WI38 (cell line): ENCODE data around the gene MRGPRG.

Source experiments
- H3K4me3 ChIP-seq: 2 replicates; pipeline ENCODE4 v1.5.1; 2011; ENCODE audit warnings: low read depth, mild to moderate bottlenecking, control low read depth, low read length
- TF ChIP-seq, protein P1 (sequence below): IDR thresholded peaks from 2 replicates; pipeline ENCODE4 v1.5.1; 2012; ENCODE audit warnings: low read depth, mild to moderate bottlenecking, control low read depth, low read length

Gene MRGPRG

DNA sequence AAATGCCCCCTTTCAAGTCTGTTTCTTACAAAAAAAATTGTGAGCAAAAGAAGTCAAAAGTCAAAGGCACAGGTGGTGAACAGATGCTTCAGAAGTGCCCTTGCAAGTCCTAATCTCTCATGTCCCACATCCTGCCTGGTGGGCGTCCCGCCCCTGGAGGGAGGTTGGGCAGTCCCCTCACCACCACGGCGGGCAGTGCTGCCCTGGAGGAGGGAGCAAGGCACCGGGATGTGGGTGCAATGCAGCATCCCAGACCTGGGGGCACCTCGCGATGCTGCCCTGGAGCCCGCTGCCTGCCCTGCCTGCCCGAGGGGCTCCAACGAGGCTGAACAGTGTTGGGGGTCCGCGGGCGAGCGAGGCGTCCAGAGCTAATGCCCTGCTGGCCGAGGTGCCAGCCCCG, 15.9 kb downstream of the MRGPRG start:
- TF ChIP-seq, protein P1, sequence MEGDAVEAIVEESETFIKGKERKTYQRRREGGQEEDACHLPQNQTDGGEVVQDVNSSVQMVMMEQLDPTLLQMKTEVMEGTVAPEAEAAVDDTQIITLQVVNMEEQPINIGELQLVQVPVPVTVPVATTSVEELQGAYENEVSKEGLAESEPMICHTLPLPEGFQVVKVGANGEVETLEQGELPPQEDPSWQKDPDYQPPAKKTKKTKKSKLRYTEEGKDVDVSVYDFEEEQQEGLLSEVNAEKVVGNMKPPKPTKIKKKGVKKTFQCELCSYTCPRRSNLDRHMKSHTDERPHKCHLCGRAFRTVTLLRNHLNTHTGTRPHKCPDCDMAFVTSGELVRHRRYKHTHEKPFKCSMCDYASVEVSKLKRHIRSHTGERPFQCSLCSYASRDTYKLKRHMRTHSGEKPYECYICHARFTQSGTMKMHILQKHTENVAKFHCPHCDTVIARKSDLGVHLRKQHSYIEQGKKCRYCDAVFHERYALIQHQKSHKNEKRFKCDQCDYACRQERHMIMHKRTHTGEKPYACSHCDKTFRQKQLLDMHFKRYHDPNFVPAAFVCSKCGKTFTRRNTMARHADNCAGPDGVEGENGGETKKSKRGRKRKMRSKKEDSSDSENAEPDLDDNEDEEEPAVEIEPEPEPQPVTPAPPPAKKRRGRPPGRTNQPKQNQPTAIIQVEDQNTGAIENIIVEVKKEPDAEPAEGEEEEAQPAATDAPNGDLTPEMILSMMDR: no peak
- no peak overlapping the region for H3K4me3 ChIP-seq

DNA sequence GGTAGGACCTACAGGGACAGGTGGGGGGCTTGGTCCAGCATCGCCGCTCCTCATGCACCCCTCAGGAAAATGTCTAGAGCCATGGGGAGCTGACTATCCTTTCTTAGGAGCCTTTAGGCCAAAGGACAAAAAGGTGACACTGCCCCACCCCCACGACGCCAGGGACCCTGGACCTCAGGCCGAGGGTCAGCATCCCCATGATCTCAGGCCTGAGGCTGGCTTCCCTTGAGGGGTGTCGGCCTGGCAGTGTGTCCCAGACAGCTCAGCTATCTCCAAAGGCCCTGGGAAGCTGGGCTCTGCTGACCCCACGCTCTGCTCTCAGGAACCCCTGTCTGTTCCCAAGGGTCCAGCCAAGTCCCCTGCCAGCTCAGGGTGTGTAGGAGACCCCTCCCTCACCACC, 16.3 kb downstream of the MRGPRG start:
- no peak overlapping the region for H3K4me3 ChIP-seq
- TF ChIP-seq, protein P1: no peak

DNA sequence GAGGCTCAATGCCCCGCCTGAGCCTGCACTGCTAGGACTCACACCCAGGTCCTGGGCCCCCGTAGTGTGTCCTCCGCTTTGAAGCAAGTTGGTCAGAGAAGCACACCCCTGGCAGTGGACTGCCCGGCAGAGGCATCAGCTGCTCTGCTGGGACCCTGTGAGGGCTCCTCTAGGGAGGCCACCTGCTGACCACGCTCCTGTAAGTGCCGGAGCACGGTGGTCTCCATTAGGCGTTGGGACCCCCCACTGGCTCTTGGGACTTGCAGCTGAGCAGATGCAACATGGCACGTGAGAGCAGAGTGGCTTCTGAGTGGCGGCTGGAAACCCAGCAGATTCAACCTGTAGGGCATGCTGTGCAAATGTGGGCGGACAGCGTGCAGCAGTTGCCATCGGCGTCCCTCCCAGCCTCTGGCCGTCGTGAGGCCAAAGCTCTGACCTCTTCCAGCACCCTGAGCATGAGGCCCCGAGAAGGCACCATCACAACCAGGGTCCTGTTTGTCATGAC, 16.9 kb downstream of the MRGPRG start:
- H3K4me3 ChIP-seq: no peak overlapping the region
- TF ChIP-seq, protein P1: no peak

DNA sequence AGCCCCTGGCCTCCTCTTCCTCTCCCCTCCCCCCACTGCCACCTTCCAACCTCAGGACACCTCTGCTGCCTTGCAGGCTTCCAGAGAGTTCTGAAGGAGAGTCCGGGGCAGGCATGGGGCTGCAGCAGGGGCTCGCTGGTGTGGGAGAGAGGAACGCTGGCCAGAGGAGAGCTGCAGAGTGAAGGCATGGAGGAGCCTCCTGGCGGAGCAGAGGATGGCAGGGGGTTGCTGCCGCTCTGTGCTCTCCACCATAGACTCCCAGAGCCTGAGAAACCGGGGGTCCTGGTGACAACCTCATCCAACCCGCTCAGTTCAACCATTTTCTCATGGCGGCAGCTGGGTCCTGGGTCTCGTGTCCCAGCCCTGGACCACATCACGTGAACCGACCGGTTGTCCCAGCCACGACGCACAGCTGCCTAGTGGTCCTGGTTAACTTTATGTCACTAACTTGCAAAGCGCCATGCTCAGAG, 17.5 kb downstream of the MRGPRG start:
- H3K4me3 ChIP-seq: no peak overlapping the region
- TF ChIP-seq, protein P1: no peak

DNA sequence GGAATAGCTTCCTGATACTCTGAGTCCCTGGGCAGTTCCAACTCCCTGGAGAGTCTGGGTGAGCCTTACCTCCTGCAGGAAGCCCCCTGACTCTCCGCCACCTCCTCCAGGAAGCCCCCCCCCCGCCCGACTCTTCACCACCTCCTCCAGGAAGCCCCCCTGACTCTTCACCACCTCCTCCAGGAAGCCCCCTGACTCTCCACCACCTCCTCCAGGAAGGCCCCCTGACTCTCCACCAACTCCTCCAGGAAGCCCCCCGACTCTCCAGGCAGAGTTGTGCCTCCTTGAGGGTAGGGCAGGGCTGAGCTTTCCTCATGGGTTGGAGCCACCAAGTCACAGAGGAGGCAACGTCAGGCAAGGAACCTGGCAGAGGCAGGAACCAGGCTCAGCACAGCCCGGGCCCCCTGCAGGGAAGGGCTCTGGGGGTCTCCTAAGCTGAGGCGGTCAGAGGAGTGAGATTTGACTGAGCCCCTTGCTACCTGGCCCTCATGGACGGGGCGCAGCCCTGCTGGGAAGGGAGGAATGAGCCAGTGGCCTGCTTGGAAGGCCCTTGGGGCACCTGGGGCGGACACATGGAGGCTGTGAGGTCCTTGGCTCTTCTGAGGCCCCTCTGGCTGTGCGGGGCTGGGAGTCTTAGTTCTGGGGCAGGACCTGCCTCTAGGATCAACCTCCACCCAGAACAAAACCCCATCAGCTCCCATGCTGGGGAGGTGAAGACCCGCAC, 18.1 kb downstream of the MRGPRG start:
- no peak overlapping the region for H3K4me3 ChIP-seq
- TF ChIP-seq, protein P1: no peak

DNA sequence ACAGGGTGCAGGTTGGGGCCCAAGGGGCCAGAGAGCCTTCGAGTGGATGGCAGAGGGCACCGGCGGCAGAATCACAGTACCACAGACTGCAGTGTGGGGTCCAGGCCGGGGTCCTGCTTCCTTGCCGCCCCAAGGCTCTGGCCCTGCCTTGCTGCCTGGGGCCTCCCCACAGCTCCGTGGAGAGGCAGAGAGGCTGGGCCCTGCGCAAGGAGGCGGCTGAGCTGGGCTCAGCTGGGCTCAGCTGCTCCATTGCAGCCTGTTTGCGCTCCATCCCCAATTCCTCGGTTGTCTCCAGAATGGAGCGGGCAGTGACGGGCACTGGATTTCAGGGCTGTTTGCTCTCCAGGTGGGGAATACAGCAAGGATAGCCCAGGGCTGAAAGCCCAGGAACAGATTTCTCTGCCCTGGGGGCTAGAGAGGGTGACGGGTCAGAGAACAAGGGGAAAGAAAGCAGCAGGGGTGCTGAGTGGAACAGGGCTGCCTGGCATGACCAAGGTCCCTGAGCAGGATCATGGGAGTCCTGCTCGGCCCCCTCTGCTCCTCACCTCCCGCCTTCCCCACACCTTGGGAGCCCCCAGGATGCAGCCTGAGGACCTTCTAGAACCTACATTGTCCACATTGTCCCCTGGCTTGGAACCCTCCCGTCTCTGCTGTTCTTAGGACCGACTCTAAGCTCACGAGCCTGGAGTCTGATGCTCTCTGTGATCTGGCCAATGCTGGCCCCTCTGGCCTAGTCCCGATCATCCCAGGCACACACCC, 18.9 kb downstream of the MRGPRG start:
- TF ChIP-seq, protein P1: no peak
- H3K4me3 ChIP-seq: no peak overlapping the region

DNA sequence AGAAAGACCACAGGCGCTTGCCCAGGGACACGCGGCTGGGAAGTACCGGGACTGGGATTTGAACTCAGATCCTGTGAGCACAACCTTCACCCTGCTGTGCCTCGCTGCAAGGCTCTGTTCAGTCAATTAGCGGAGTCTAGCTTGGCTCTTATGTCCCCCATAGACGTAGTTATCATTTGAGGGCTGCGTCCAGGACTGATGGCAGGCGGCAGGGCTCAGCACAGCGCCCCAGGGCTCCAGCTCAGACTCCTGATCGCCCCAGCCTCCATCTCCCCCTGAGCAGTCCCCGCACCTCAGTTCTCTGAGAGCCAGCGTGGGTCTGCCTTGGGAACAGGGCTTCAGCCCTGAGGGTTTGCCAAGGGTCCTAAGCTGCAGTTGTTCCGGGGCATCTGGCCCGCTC, 19.8 kb downstream of the MRGPRG start:
- TF ChIP-seq, protein P1: no peak
- no peak overlapping the region for H3K4me3 ChIP-seq
